Measurements from ENCODE around the gene DNAI2. TPM values are rescaled to one million over a fixed set of nuclear protein-coding genes. Genes with fewer than 3 reads are reported as not detected.
A peak's percentile ranks its signal among the peaks of the same experiment; 100 is the strongest.

DNAI2 gene
- total RNA-seq, 1 donor from 2014 or later, result not detected

GRCh38 chr17:74318391-74318790, 44.4 kb downstream of the DNAI2 start:
- TF ChIP-seq CTCF (IDR thresholded peaks at IDR 0.05), result no peak
- intact Hi-C loops (cut with DNase I), result no loop called here
- Histone ChIP-seq H3K36me3 (no peaks in the 10 kb centered on the region), H3K4me3 (no peak overlapping the region), H3K27ac (no peak overlapping the region), H3K4me1 (no peaks in the 10 kb centered on the region), H3K27me3 (no peaks in the 10 kb centered on the region), H3K9me3 (no peaks in the 10 kb centered on the region)
- DNase-seq, result no peak
- no peak for ATAC-seq

- ATAC-seq (no peak), DNase-seq (no peak)
- H3K36me3 ChIP-seq, result no peaks in the 10 kb centered on the region
- TF ChIP-seq CTCF (IDR thresholded peaks at IDR 0.05), result no peak
- intact Hi-C loops (cut with DNase I), result no loop called here
- H3K4me1 ChIP-seq, result peaks cover 13% of the 10 kb centered on the region
- no peak overlapping the region for H3K27ac ChIP-seq
- H3K27me3 ChIP-seq, result peaks cover 14% of the 10 kb centered on the region
- no peaks in the 10 kb centered on the region for H3K9me3 ChIP-seq
- no peak overlapping the region for H3K4me3 ChIP-seq
These were observed 50.5 kb downstream of the DNAI2 start for GRCh38 chr17:74324521-74324920.

GRCh38 chr17:74325376-74325742, 51.3 kb downstream of the DNAI2 start:
- Histone ChIP-seq H3K4me3 (peak overlapping the region; percentile 41), H3K4me1 (peaks cover 13% of the 10 kb centered on the region), H3K27me3 (peaks cover 14% of the 10 kb centered on the region), H3K27ac (no peak overlapping the region), H3K9me3 (no peaks in the 10 kb centered on the region), H3K36me3 (no peaks in the 10 kb centered on the region)
- ATAC-seq (no peak), DNase-seq (no peak)
- no peak for TF ChIP-seq CTCF (IDR thresholded peaks at IDR 0.05)
- intact Hi-C loops (cut with DNase I), result no loop called here

- peak; percentile 79 for ATAC-seq
- Histone ChIP-seq H3K4me1 (peaks cover 13% of the 10 kb centered on the region), H3K4me3 (peak within 1 kb of the TSS; percentile 41), H3K27me3 (peaks cover 14% of the 10 kb centered on the region), H3K27ac (no peak within 1 kb of the TSS), H3K9me3 (no peaks in the 10 kb centered on the region), H3K36me3 (no peaks in the 10 kb centered on the region)
- no peak for TF ChIP-seq CTCF (IDR thresholded peaks at IDR 0.05)
- intact Hi-C loops (cut with DNase I), result no loop called here
- peak; percentile 75 for DNase-seq
These were observed 51.8 kb downstream of the DNAI2 start, which contains the start of gene KIF19 for GRCh38 chr17:74325743-74326379. Gene KIF19, plus strand, starts transcription at chr17:74326226. Its CDS starts 124 bp downstream, at chr17:74326350.

- H3K27ac ChIP-seq, result no peak overlapping the region
- ATAC-seq (no peak), DNase-seq (no peak)
- H3K27me3 ChIP-seq, result peaks cover 14% of the 10 kb centered on the region
- no peaks in the 10 kb centered on the region for H3K36me3 ChIP-seq
- no peak for TF ChIP-seq CTCF (IDR thresholded peaks at IDR 0.05)
- intact Hi-C loops (cut with DNase I), result no loop called here
- peak overlapping the region; percentile 41 for H3K4me3 ChIP-seq
- peaks cover 13% of the 10 kb centered on the region for H3K4me1 ChIP-seq
- H3K9me3 ChIP-seq, result no peaks in the 10 kb centered on the region
These were observed 52.5 kb downstream of the DNAI2 start for GRCh38 chr17:74326506-74326905.

- Histone ChIP-seq H3K4me1 (peaks cover 13% of the 10 kb centered on the region), H3K27ac (no peak overlapping the region), H3K9me3 (no peaks in the 10 kb centered on the region), H3K27me3 (peaks cover 23% of the 10 kb centered on the region), H3K4me3 (no peak overlapping the region), H3K36me3 (no peaks in the 10 kb centered on the region)
- ATAC-seq (no peak), DNase-seq (no peak)
- no peak for TF ChIP-seq CTCF (IDR thresholded peaks at IDR 0.05)
- intact Hi-C loops (cut with DNase I), result no loop called here
These were observed 54.5 kb downstream of the DNAI2 start for GRCh38 chr17:74328487-74328886.
